OCI-LY1 (cell line): ENCODE measurements around the gene HOXA10.

Experiments used
- H2AFZ ChIP-seq: fragments of 200-600 bp; sonication (generic), shearing (Covaris generic); 2 replicates; pipeline ENCODE4 v1.6.0; 2014; ENCODE audit warnings: antibody characterized with exemption, mild to moderate bottlenecking, low read length
- H3F3A ChIP-seq: fragments of 200-600 bp; sonication (generic), shearing (Covaris generic); 2 replicates; pipeline ENCODE4 v1.6.0; 2014; ENCODE audit warnings: mild to moderate bottlenecking, antibody characterized with exemption, low read length, moderate library complexity; ENCODE audit not compliant: insufficient read depth
- H3K27ac ChIP-seq: fragments of 200-600 bp; sonication (generic); 2 replicates; pipeline ENCODE4 v1.5.1; 2014; ENCODE audit warnings: low read length, mixed run types, mild to moderate bottlenecking, low read depth; ENCODE audit not compliant: poor library complexity, severe bottlenecking
- H3K27me3 ChIP-seq: fragments of 200-600 bp; sonication (generic); 2 replicates; pipeline ENCODE4 v1.6.0; 2014; ENCODE audit warnings: antibody characterized with exemption, mild to moderate bottlenecking, low read length, moderate library complexity; ENCODE audit not compliant: insufficient read depth
- H3K36me3 ChIP-seq: fragments of 200-600 bp; sonication (generic); 2 replicates; pipeline ENCODE4 v1.6.1; 2014; ENCODE audit warnings: mild to moderate bottlenecking, antibody characterized with exemption, low read length, moderate library complexity, mixed read lengths; ENCODE audit not compliant: insufficient read depth
- H3K4me1 ChIP-seq: fragments of 200-600 bp; sonication (generic); 2 replicates; pipeline ENCODE4 v1.5.1; 2014; ENCODE audit warnings: mild to moderate bottlenecking, low read length, moderate library complexity; ENCODE audit not compliant: insufficient read depth, severe bottlenecking
- H3K4me2 ChIP-seq: fragments of 200-600 bp; sonication (generic), shearing (Covaris generic); 2 replicates; pipeline ENCODE4 v1.6.1; 2014; ENCODE audit warnings: low read length
- H3K4me3 ChIP-seq: fragments of 200-600 bp; sonication (generic); 2 replicates; pipeline ENCODE4 v1.5.1; 2014; ENCODE audit warnings: low read length, low read depth, mild to moderate bottlenecking, mixed read lengths; ENCODE audit not compliant: poor library complexity, severe bottlenecking
- H3K79me2 ChIP-seq: fragments of 200-600 bp; shearing (Covaris generic); 2 replicates; pipeline ENCODE4 v1.6.1; 2016; ENCODE audit warnings: mixed run types, low read length, mixed read lengths; ENCODE audit not compliant: insufficient read depth
- H3K9ac ChIP-seq: fragments of 200-600 bp; sonication (generic), shearing (Covaris generic); 2 replicates; pipeline ENCODE4 v1.6.1; 2014; ENCODE audit warnings: mild to moderate bottlenecking, low read length, mixed read lengths
- H3K9me2 ChIP-seq: fragments of 200-600 bp; sonication (generic), shearing (Covaris generic); 2 replicates; pipeline ENCODE4 v1.6.1; 2014; ENCODE audit warnings: low read depth, mild to moderate bottlenecking, low read length, mixed read lengths
- H3K9me3 ChIP-seq: fragments of 200-600 bp; shearing (Covaris generic); 2 replicates; pipeline ENCODE4 v1.6.1; 2014; ENCODE audit warnings: low read length, mixed read lengths
- H4K20me1 ChIP-seq: fragments of 200-600 bp; sonication (generic), shearing (Covaris generic); 2 replicates; pipeline ENCODE4 v1.6.0; 2016; ENCODE audit warnings: mild to moderate bottlenecking, low read length; ENCODE audit not compliant: insufficient read depth
- CTCF ChIP-seq: fragments of 200-600 bp; sonication (generic), shearing (Covaris generic); IDR thresholded peaks from 2 replicates; pipeline ENCODE4 v1.5.1; 2017; ENCODE audit warnings: mild to moderate bottlenecking, antibody characterized with exemption, low read length, moderate library complexity, mixed read lengths
- EZH2 ChIP-seq: fragments of 200-600 bp; sonication (generic), shearing (Covaris generic); IDR thresholded peaks from 2 replicates; pipeline ENCODE4 v1.8.0; 2017; ENCODE audit warnings: borderline replicate concordance, mixed run types, mild to moderate bottlenecking, antibody characterized with exemption, low read length, moderate library complexity, mixed read lengths

Gene HOXA10

GRCh38 chr7:27128776-27129728 lies 45.1 kb downstream of the HOXA10 start:
- H2AFZ ChIP-seq, result no peak overlapping the region
- H4K20me1 ChIP-seq, result no peaks in the 10 kb centered on the region
- H3K9me3 ChIP-seq, result no peaks in the 10 kb centered on the region
- TF ChIP-seq EZH2, result no peak
- no peak for TF ChIP-seq CTCF
- no peaks in the 10 kb centered on the region for H3K27me3 ChIP-seq
- H3K27ac ChIP-seq, result no peak overlapping the region
- H3K36me3 ChIP-seq, result no peaks in the 10 kb centered on the region
- H3K4me3 ChIP-seq, result no peak overlapping the region
- H3K4me2 ChIP-seq, result no peak overlapping the region
- no peaks in the 10 kb centered on the region for H3K9me2 ChIP-seq
- H3K4me1 ChIP-seq, result no peaks in the 10 kb centered on the region
- no peaks in the 10 kb centered on the region for H3K79me2 ChIP-seq
- no peak overlapping the region for H3K9ac ChIP-seq
- H3F3A ChIP-seq, result no peaks in the 10 kb centered on the region

GRCh38 chr7:27128034-27128433 lies 46.1 kb downstream of the HOXA10 start:
- Histone ChIP-seq H3K27me3 (no peaks in the 10 kb centered on the region), H3K4me3 (no peak overlapping the region), H3K4me2 (no peak overlapping the region), H2AFZ (no peak overlapping the region), H3K9me3 (no peaks in the 10 kb centered on the region), H3K79me2 (no peaks in the 10 kb centered on the region), H3K9ac (no peak overlapping the region), H3K36me3 (no peaks in the 10 kb centered on the region), H3F3A (no peaks in the 10 kb centered on the region), H3K9me2 (no peaks in the 10 kb centered on the region), H3K4me1 (no peaks in the 10 kb centered on the region), H4K20me1 (no peaks in the 10 kb centered on the region), H3K27ac (no peak overlapping the region)
- TF ChIP-seq CTCF (no peak), EZH2 (no peak)

GRCh38 chr7:27126596-27127327 lies 47.4 kb downstream of the HOXA10 start:
- no peaks in the 10 kb centered on the region for H4K20me1 ChIP-seq
- TF ChIP-seq CTCF, result no peak
- no peak for TF ChIP-seq EZH2
- H3F3A ChIP-seq, result no peaks in the 10 kb centered on the region
- H3K36me3 ChIP-seq, result no peaks in the 10 kb centered on the region
- H3K27me3 ChIP-seq, result no peaks in the 10 kb centered on the region; the same call in 1 of the 2 replicates
- H3K79me2 ChIP-seq, result no peaks in the 10 kb centered on the region
- no peak overlapping the region for H2AFZ ChIP-seq
- no peaks in the 10 kb centered on the region for H3K4me1 ChIP-seq
- no peak overlapping the region for H3K27ac ChIP-seq
- no peak overlapping the region for H3K4me3 ChIP-seq
- H3K9ac ChIP-seq, result no peak overlapping the region
- H3K9me2 ChIP-seq, result no peaks in the 10 kb centered on the region
- no peak overlapping the region for H3K4me2 ChIP-seq
- no peaks in the 10 kb centered on the region for H3K9me3 ChIP-seq
